ENCODE results near the gene GLIS1. TPM values are rescaled to one million over a fixed set of nuclear protein-coding genes. Genes with fewer than 3 reads are reported as not detected.

GLIS1 gene
- total and polyA plus RNA-seq, 9 donors, result 0.12 to 2.9 (median 0.48) TPM; not detected in 1

DNA sequence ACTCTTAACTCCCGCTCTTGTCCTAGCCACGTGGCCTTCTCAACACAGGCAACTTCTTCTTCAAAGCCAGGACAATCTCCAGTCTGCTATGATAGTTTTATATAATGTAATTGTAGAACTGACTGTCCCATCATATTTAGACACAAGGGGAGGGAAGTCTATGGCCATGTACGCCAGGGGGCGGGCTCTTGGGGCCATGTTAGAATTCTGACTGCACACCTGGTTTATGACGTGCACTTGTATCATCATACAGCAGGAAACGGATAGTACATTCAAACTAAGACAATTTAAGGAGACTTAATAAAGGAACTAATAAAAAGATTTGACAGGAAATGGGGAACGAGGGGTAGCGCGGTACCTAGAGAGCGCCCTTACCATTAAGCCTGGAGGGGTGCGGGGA lies 258.3 kb downstream of the GLIS1 start:
- H3K4me3 ChIP-seq, result no peak overlapping the region
- no peaks in the 10 kb centered on the region for H3K36me3 ChIP-seq
- peaks cover 3% of the 10 kb centered on the region for H3K4me1 ChIP-seq (ENCODE audit: insufficient read depth)
- H3K9me3 ChIP-seq, result no peaks in the 10 kb centered on the region
- intact Hi-C loops (cut with DNase I), result loop anchor here in 3 of 4 donors (10.0 kb wide), 2 partner anchors 204 to 274 kb away; no protein-coding TSS in a partner anchor
- 86 to 94% (median 93%) methylated on average over 11 of the region's 11 CpGs for WGBS, 3 donors
- no peak overlapping the region for H3K27ac ChIP-seq
- H3K27me3 ChIP-seq, result no peaks in the 10 kb centered on the region
- TF ChIP-seq, protein P1, sequence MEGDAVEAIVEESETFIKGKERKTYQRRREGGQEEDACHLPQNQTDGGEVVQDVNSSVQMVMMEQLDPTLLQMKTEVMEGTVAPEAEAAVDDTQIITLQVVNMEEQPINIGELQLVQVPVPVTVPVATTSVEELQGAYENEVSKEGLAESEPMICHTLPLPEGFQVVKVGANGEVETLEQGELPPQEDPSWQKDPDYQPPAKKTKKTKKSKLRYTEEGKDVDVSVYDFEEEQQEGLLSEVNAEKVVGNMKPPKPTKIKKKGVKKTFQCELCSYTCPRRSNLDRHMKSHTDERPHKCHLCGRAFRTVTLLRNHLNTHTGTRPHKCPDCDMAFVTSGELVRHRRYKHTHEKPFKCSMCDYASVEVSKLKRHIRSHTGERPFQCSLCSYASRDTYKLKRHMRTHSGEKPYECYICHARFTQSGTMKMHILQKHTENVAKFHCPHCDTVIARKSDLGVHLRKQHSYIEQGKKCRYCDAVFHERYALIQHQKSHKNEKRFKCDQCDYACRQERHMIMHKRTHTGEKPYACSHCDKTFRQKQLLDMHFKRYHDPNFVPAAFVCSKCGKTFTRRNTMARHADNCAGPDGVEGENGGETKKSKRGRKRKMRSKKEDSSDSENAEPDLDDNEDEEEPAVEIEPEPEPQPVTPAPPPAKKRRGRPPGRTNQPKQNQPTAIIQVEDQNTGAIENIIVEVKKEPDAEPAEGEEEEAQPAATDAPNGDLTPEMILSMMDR (IDR thresholded peaks at IDR 0.05), result no peak
- TF ChIP-seq POLR2A (IDR thresholded peaks at IDR 0.05), result no peak
- no peak for TF ChIP-seq EP300 (IDR thresholded peaks at IDR 0.05)
- DNase-seq, result no peak

- intact Hi-C loops (cut with DNase I), result no loop called here
Measured at GRCh38 chr1:53478502-53478818, 260.5 kb downstream of the GLIS1 start.

GRCh38 chr1:53477651-53478501 lies 261.1 kb downstream of the GLIS1 start:
- intact Hi-C loops (cut with DNase I), result no loop called here
- TF ChIP-seq POLR2A (IDR thresholded peaks at IDR 0.05) (no peak), EP300 (IDR thresholded peaks at IDR 0.05) (no peak)
- TF ChIP-seq, protein P1 (IDR thresholded peaks at IDR 0.05), result no peak
- peaks cover 3% of the 10 kb centered on the region for H3K4me1 ChIP-seq (ENCODE audit: insufficient read depth)
- no peaks in the 10 kb centered on the region for H3K36me3 ChIP-seq
- no peak overlapping the region for H3K27ac ChIP-seq
- DNase-seq, result no peak
- no peak overlapping the region for H3K4me3 ChIP-seq
- WGBS, 3 donors, result 50 to 57% (median 52%) methylated on average over 12 of the region's 12 CpGs
- H3K27me3 ChIP-seq, result no peaks in the 10 kb centered on the region
- H3K9me3 ChIP-seq, result no peaks in the 10 kb centered on the region

More at GRCh38 chr1:53478502-53478818, 260.5 kb downstream of the GLIS1 start:
- Histone ChIP-seq H3K4me1 (ENCODE audit: insufficient read depth) (peaks cover 3% of the 10 kb centered on the region), H3K27me3 (no peaks in the 10 kb centered on the region), H3K4me3 (no peak overlapping the region), H3K9me3 (no peaks in the 10 kb centered on the region), H3K27ac (no peak overlapping the region), H3K36me3 (no peaks in the 10 kb centered on the region)
- no peak for TF ChIP-seq EP300 (IDR thresholded peaks at IDR 0.05)
- TF ChIP-seq, protein P1 (IDR thresholded peaks at IDR 0.05), result no peak
- no peak for TF ChIP-seq POLR2A (IDR thresholded peaks at IDR 0.05)
- no peak for DNase-seq
- WGBS, 3 donors, result 87 to 98% (median 93%) methylated on average over 2 of the region's 2 CpGs

DNA sequence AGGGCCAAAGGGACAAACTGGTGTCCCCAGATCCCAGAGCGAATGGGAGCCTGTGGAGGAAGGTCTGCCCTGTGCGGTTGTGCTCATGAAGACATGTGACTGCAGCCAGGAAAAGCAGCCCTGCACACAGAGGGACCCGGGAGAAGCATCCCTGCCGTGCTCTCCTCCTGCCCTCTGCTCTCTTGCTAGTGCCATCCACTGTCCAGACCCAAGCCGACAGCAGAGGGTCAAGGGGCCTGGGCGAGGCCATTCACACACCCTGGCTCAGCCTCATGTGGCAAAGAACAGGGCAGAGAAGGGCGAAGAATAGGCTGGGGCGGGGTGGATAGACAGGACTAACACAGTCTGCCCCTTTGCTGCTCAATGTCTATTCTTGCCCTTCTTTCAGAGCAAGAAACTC lies 262.4 kb downstream of the GLIS1 start:
- intact Hi-C loops (cut with DNase I), result no loop called here
- no peak for DNase-seq
- Histone ChIP-seq H3K36me3 (no peaks in the 10 kb centered on the region), H3K9me3 (no peaks in the 10 kb centered on the region), H3K27ac (no peak overlapping the region), H3K4me3 (no peak overlapping the region), H3K4me1 (ENCODE audit: insufficient read depth) (peaks cover 3% of the 10 kb centered on the region), H3K27me3 (no peaks in the 10 kb centered on the region)
- no peak for TF ChIP-seq EP300 (IDR thresholded peaks at IDR 0.05)
- WGBS, 3 donors, result 89% methylated on average over 8 of the region's 8 CpGs

DNA sequence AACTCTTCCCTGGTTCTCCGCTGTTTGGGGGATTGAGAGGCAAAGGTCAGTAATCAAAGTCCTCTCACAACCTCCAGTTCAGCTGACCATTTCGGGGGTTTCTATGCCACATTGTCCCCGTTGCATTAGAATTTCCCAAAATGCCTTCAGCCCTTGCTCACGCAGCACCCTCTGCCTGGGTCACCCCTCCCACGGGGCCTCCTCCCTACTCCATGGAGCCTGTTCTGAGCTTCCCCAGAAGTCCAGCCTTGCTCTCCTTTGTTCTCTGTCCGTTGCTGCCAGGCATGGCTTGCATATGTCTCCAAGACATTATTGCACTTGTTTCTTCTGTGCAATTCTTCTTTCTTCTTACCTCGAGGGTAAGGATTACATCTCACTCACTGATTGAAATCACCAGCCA lies 263.3 kb downstream of the GLIS1 start:
- no peak overlapping the region for H3K27ac ChIP-seq
- intact Hi-C loops (cut with DNase I), result no loop called here
- no peaks in the 10 kb centered on the region for H3K36me3 ChIP-seq
- no peak overlapping the region for H3K4me3 ChIP-seq
- no peaks in the 10 kb centered on the region for H3K9me3 ChIP-seq
- no peak for DNase-seq
- WGBS, 3 donors, result 75 to 84% (median 79%) methylated on average over 7 of the region's 7 CpGs
- TF ChIP-seq, protein P1 (IDR thresholded peaks at IDR 0.05), result no peak
- TF ChIP-seq POLR2A (IDR thresholded peaks at IDR 0.05) (no peak), EP300 (IDR thresholded peaks at IDR 0.05) (no peak)
- peaks cover 4% of the 10 kb centered on the region for H3K4me1 ChIP-seq (ENCODE audit: insufficient read depth)
- H3K27me3 ChIP-seq, result no peaks in the 10 kb centered on the region

Measured in ovary (tissue), 9 donors.